Hematopoietic multipotent progenitor cell (in vitro differentiated cells): Measurements from ENCODE around the gene DCTN4. TPM values are rescaled to one million over a fixed set of nuclear protein-coding genes. Genes with fewer than 3 reads are reported as not detected.
"Not testable (repeated sequence)": the region's sequence is repeated elsewhere in the genome, so short reads cannot be mapped to it uniquely, and the experiment has no call there.

Experiments used
- DNase-seq, 3 donors: peaks; one replicate each; pipeline ENCODE4 v3.0.0-alpha.2; 2011 to 2015; ENCODE audit warnings: low read depth in 2 of 3, low spot score in 2 of 3
- total RNA-seq: library from RNA; depleted of rRNA; stranded (reverse); fragments of >200 nt; gene quantifications from one replicate; pipeline ENCODE4 v1.2.3, GENCODE V29; 2012

Gene DCTN4
- total RNA-seq, 1 donor: 33.4 TPM

DNA sequence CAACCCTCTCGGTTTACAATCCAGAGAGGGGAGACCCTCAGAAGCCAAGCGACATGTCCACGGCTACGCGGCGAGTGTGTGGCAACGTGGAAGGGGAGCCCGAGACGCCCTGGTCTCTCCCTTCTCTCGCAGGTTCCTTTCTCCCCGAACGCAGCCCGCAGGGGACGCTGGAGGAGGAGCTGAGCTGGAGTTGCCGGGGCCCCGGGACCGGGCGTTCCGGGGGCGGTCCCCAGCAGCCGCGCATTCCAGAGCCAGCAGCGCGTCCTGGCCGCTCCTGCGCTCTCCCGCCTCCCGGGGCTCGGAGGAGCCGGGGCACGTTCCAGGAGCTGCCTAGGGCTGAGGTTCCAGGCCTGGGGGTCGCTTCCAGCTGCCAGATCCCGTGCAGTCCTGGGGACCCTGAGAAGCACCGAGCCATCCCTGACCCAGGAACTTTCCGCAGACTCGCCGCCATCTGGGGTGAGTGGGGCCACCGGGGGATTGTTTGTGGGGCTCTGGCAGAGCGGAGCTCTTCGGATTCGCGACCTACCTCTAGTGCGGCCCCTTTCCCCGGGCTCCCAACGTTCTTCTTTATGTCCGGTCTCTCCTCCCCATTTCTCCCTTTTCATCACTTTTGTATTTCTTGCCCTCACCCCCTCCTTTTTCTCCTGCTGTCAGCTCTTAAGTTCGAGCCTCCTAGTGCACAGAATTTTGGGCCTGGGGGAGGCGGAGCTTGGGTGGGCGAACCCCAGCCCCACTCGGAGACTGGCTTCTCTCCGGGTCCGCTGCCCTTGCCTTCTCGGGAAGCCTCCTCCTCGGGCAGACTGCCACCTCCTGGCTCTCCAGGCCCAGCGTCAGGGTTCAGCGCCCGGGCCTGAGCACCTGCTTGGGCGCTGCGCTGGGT is 19.9 kb upstream of the DCTN4 start, which contains the start of gene SMIM3:
Gene SMIM3 (plus strand): TSS at position 241 of the 880 bp plus-strand sequence. CDS start 16,684 bp downstream, outside the sequence.
- peak in 2 of 3 donors; percentile 81 to 89 for DNase-seq

DNA sequence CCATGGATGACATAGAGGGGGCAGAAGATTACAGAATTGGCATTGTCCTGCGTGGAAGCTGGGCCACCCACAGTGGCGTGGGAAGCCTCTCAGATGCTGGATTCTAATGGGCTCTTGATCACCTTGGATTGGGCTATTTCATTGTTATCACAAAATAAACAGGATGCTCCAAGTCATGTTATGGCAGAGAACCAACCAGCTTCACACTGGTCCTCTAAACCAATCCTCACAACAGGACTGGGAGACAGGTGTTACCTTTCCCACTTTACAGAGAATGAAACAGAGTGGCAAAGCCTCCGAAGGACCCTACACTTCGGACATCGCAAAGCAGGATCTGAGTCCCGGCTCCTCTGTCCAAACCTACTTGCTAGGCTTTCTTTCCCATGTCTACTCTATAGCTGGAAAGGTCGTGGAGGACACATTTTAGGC is 19.3 kb upstream of the DCTN4 start:
- DNase-seq: no peak

DNA sequence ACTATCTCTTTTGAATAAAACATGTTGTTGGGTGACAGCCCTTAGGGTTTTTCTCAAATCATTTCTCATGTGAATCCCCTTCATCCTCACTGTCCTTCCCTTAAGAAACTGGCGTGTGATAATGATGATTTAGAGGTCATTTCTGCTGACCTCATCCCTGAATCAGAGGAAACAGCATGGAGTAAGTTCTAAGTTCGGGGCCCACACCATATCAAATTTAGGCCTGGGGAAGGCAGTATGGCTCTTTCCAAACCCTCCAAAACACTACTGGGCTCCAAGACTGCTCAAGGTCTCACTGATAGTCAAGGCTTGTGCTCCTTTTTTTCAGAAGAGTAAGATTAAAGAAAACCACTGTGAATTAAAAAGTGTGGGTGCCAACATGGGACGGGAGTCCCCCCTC is 18.9 kb upstream of the DCTN4 start:
- DNase-seq: no peak

DNA sequence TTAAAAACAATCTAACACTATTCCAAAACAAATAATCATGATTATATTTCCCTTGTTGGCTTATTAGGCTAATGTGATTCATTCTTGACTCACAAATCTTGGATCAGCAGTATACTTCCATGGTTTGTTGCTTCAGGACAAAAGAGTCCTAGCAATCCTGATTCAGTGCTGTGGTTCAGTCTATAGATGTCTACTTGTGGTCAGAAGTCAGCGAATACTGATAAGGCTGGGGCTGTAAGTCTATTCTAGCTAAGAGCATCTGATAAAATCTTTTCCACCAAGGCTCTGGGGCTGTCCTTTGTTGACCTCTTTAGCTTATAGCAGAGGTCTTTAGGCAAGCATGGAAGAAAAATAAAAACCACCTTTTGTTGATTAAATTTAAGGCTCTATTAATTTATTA is 15.3 kb upstream of the DCTN4 start:
- no peak for DNase-seq

DNA sequence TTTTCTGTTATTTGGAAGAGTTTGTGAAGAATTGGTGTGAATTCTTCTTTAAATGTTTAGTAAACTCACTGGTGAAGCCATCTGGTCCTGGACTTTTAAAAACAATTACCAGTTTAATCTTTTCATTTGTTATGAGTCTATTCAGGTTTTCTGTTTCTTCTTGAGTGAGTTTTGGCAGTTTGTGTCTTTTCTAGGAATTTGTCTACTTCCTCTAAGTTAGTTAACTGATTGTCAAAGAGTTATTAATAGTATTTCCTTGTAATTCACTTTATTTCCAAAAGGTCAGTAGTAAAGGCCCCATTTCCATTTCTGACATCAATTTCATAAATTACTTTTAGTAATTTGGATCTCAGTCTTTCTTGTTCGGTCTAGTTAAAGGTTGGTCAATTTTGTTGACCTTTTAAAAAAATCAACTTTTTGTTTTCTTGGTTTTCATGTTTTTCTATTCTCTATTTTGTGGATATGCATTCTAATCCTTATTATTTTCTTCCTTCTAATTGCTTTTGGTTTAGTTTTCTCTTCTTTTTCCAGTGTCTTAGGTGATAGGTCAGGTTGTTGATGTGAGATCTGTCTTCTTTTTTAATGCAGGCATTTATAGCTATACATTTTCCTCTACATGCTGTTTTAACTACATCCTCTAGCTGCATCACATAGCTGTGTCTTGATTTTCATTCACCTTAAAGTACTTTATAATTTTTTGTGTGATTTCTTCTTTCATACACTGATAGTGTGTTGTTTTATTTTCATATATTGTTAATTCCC is 12.4 kb upstream of the DCTN4 start:
- peak in 1 of 3 donors; percentile 12 for DNase-seq

DNA sequence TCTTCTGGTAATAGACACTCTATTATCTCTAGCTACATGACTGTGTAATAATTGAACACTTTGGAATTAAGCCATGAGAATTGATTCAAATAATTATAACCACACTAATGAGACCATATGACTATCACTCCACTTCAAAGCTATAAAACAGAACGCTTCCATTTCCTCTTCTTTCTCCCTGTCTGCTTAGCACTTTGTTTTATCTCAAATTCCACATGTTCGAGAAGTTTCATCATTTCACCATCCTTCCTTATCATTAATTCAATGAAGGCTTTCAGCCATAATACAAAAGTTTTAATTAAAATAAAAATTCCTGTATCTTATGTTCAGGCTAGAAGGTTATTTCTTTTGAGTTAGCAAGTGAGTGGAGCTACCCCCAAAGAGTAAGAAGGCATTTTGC is 7.4 kb upstream of the DCTN4 start:
- DNase-seq: peak in 1 of 3 donors; percentile 64

DNA sequence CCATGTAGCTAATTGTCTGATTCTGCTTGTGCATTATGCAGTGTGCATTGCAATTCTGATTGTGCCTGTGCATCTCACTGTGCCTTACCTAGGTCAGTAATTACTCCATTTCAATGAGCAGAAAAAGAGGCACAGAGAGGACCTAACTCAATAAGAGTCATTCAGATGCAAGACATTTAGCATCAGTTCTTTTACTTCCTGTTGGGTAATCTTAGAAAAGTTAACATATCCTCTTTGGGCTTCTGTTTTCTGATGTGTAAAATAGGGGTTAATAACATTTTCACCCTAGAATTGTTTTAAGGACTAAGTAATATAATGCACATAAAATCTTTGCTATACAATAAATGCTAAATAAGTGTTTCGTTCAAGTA is 7.0 kb upstream of the DCTN4 start:
- DNase-seq: peak in 1 of 3 donors; percentile 16

DNA sequence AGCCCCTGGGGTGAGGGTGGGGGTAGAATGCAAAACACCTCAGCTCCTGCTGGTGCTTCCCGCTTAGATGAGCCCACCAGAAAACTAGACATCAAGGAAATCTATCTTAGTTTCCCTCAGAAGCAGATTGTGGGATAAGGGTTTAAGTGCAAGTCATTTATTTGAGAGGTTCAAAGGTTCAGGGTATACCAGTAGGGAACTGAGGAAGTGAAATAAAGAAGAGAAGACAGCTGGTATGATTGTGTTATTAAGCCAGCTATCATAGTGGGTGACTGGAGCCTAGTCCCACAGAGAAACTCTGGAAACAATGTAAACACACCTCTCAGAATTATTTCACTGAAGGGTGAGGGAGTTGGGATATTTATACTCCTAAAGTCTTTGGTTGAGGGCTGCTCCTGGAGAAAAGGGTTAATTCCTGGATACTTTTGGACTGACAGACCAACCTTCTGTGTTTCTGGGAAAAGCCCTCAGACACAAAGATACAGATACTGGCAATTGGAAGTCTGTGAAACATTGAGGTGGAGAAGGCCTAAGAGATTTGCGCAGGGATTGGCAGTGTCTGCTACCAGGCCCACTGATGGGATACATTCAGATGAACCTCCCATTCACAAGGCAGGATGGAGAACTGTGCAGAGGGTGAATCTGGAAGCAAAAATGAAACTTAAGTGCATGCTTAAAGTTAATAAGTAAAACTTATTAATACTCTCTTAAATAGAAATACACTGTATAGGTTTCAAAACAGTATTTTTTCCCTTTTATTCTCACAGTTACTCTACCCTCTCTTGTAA is 6.4 kb upstream of the DCTN4 start:
- DNase-seq: peak in 1 of 3 donors; percentile 53

DNA sequence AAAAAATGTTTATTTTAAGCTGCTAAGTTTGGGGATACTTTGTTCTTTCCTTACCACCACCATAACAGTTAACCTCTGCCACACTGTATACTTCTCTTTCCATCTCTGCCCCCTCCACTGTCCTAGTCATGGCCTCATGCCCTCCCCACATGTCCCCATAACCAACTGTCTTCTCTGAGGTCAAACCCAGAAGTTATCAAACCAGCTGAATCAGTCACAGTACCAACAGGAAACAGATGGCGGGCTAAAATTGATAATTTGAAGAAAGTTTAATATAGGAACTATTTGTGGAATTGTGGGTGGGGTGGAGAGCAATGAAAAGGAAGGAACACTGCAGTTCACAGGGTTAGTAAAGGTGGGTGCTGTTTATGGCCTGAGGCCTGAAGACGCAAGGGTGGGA is 5.7 kb upstream of the DCTN4 start:
- peak in 2 of 3 donors; percentile 88 to 96 for DNase-seq

DNA sequence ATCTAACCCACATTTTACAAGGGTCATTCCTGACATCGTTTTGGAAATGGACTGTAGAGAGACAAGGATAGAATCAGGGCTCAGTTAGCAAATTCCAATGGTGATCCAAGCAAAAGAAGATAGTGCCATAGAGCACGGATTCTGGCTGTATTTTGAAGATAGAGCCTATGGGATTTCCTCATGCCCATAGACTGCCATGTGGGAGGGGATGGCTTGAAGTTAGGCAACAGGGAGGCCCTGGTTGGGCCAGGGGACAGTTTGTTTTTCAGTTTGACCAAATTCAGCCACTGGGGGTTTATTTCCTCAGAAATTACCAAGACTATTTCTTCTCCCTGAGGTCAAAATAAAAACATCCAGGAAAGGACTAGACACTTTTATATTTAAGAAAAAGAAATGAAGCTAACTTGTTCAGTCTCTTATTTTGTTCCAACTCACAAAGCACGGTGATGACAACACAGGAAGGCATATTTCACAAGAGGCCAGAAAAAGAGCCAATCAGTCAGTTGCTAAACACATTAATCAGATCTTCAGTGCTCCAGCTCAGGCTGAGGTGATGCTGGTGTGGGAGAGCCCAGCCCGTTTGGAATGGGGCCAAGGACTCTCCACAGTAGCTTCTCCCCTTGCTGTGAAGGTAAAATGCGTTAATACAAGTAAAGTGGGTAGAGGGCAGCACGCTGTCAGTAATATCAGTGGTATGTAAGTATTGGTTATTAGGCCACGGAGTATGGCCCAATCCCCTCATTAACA is 4.4 kb upstream of the DCTN4 start:
- DNase-seq: peak in 2 of 3 donors; percentile 91 to 95

DNA sequence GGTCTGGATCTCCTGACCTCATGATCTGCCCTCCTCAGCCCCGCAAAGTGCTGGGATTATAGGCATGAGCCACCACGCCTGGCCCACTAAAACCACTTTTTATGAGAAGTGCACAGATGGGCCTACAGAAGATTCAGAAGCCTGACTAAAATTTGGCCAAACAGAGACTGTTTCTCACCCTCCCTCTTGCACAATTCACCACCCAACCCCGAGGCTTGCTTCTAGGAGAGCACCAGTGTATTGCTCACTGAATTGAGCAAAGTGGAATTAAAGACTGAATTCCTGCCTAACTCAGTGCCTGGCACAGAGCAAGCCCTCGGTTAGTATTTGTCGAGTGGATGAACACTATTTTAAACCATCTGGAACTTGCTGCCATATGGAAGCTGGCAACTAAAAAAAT is 3.4 kb upstream of the DCTN4 start:
- peak in 1 of 3 donors; percentile 5 for DNase-seq

DNA sequence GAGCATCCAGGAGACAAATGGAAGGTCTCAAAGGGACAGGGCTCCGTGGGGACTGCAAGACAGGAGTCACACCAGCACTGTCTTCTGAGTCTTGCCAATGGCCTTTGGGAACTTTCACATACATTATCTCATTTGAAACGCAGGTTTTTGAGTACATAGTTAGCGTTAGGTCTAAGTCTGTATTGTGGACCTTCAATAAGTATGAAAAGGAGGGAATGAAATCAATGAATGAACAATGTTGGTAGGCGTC is 442 bp upstream of the DCTN4 start:
- DNase-seq: no peak

DNA sequence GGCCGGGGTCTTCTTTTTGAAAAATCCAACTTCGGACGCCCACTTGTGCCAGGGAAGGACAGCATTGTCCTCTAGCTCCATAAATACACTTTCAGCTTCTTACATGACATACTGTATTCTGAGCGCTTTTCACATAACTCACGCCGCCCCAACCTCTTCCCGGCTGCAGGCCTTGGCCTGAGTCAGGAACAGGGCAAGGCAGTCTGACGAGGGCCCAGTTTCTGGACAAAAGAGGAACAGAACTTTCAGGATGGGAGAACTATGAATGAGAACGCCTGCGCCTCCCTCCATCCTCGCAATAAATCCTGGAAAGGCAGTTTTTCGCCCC is 650 bp downstream of the DCTN4 start:
- no peak for DNase-seq

DNA sequence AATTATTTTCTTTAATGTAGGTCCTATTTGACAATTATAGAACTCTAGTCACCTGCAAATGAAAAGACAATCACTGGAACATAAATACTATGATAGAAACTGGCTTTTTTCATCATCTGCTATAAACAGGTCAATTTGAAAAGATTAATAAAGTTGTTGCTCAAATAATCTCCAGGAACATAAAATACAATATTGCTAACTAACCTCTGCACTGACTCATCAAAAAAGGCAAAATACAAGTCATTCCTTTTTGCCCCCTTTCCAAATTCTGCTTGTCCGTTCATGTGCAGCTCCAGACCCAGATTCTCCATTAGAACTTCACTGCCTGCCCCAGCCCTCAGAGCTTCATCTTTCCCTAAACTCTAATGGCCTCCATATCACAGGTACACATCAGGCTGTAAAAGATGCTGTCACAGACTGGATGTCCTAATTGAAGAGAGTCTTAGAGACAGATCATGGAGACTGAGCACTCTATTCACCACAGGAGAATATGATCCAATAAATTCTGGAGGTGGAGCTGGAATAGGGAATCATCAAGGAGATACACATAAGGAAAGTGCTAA is 1.6 kb downstream of the DCTN4 start:
- no peak for DNase-seq

DNA sequence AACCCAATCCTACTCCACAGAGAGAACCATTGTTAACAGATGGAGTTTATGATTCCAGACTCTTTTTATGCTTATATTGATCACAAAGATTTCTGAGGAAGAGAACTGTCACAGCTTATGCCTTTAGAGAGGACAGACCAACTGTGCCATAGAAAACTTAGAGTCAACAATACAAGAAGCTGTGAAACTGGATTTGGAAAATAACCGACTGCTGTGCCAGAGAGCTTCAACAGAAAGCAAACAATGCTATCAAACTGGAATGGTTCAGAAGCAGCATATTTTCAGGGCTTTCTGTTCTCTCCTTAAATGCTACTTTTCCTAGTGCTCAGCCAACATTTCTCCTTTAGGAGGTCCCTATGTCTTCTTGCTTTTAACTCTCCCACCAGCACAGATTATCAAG is 5.0 kb downstream of the DCTN4 start:
- DNase-seq: no peak

DNA sequence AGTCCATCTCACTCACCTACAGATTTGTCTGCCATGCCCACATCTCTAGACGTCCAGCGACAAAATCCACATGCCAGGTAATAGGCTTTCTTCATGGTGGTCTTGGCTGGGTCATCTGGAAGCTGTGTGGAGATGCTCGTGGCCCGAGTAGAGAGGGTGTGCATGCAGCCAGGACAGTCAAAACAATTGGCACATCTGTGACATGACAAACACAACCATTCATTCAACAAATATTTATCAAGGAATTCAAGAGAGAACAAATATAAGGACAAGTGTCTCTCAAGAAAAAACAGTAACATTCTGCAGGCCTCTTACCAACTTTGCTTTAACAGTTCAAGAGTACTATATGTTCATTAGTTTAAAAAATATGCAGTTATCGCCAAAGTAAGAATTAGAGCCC is 5.4 kb downstream of the DCTN4 start:
- DNase-seq: no peak

DNA sequence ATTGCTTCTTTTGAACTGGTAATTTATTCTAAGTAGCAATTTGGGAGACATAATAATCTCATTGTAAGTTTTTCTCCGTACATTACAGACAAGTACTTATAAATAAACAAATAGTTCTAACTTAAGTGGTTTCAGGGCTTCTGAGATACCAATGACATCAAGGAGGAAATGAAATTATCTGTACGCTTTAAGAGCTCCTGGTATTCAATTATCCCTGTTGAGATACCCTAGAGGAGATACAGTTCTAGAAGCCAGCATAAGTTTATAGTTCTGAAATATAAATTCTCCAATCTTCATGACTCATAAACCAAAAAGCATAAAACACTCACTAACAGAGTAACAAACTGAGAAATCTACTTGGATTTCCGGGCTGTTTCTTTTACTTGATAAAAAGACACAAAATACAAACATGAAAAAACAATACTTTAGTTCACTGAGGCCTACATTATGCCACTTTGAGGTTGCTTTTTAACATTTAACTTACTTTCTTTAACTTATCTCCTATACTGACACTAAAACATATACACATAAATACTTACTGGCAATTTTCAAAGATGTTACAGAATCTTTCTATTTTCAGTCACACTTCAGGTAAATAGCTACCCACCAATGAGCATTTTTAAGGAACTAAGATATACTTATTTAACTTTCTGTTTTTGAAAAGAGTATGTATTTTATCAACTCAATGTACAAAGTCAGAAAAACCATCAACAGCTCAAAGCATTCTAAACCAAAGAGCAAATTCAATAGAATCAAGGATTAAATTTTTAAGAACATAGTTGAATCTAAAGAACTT is 7.5 kb downstream of the DCTN4 start:
- DNase-seq: no peak

DNA sequence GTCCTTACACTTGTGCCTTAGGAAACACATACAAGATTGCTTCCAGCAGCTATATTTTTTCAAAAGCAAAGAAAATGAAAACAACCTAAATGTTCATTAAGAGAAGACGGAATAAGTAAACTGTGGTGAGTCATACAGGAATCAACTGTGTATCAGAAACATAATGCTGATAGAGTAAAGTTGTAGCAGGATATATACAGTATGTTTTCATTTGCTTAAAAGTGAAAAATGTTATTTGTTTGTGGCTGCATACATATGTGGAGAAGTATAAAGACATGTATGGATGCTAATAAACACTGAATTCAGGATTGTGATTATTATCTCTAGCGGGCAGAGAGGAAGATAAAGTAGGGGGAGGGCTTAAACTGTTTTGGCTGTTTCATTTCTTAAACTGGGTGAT is 8.3 kb downstream of the DCTN4 start:
- no peak for DNase-seq

DNA sequence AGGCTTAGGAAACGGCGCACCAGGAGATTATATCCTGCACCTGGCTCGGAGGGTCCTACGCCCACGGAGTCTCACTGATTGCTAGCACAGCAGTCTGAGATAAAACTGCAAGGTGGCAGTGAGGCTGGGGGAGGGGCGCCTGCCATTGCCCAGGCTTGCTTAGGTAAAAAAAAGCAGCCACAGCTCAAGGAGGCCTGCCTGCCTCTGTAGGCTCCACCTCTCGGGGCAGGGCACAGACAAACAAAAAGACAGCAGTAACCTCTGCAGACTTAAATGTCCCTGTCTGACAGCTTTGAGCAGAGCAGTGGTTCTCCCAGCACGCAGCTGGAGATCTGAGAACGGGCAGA is 15.7 kb downstream of the DCTN4 start:
- not testable (repeated sequence) for DNase-seq
